ENCODE data around the gene MIER2. TPM values are rescaled to one million over a fixed set of nuclear protein-coding genes. Genes with fewer than 3 reads are reported as not detected.

Gene MIER2
- total RNA-seq, 2 experiments from 2014 or later = 18.3 to 21.2 TPM

DNA sequence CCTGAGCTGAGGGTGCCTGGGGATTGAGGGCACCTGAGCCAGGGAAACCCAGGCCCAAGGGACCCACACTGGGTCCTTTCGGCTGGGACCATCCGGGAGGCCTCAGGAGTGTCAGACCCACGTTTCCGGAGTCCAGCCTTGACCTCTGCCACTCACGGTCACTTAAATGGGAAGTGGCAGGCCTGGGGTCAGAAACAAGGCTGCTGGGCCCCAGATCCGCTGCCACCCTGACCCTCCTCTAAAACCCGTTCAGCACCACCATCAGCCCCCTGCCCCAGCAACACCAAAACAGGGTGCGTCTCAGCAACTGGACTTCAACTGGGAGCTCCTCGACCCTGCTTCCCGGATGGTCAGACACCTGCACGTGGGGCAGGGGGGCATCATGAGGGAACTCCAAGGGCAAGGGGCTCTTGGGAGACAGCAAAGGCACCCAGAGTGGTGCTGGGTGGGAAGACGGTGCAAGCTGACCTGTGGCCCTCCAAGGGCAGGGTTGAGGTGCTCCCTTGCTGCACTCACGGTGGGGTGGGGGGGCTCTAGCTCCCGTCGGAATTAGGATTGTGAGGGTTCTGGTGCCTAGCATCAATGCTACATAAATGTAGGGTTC, 52.2 kb downstream of the MIER2 start:
- ChIA-PET POLR2A (no interaction called here), CTCF (no interaction called here)

DNA sequence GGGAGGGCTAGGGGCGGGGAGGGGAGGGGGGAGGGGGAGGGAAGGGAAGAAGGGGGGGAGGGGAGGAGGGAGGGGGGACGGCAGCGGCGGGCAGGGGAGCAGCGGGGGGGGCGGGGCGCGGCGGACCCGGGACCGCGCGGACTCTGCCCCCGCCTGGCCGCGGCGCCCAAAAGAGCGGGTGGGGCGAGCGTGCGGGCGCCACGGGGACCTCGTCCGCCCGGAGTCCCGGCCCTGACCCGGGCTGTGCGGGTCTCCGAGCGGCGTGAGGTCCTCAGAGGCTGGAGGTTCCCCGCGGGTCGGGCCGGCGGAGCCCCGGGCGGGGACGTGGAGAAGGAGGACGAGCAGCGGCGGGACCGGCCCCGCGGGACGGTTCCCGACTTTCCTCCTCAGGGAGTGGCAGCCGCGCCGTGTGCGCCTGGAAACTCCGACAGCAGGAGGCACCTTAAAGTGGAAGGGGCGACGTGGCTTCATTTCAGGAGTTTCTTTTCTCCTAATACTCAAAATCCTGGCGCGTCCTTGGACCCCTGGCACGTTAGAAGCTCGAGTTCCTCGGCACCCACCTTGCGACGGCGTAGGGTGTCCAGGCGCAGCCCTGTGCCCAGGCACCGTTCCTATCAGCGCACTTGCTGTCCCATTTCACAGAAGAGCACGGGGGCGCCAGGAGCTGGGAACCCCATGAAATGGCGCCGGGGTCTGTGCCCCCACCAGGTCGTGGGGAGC, 52.9 kb downstream of the MIER2 start:
- CTCF ChIA-PET = no interaction called here

GRCh38 chr19:291006-291521, 53.5 kb downstream of the MIER2 start, which contains the start of gene PLPP2:
TSS of gene PLPP2 (minus strand) at chr19:291403. CDS start at chr19:291336, 67 bp downstream.
- POLR2A ChIA-PET = no interaction called here
- CTCF ChIA-PET = no interaction called here

More for the DNA sequence above, 52.9 kb downstream of the MIER2 start:
- POLR2A ChIA-PET = no interaction called here

GRCh38 chr19:290372-291005, 54.1 kb downstream of the MIER2 start:
- CTCF ChIA-PET = no interaction called here
- POLR2A ChIA-PET = no interaction called here

- CTCF ChIA-PET = no interaction called here
- POLR2A ChIA-PET = no interaction called here
Measured at GRCh38 chr19:289651-290371, 54.8 kb downstream of the MIER2 start.

DNA sequence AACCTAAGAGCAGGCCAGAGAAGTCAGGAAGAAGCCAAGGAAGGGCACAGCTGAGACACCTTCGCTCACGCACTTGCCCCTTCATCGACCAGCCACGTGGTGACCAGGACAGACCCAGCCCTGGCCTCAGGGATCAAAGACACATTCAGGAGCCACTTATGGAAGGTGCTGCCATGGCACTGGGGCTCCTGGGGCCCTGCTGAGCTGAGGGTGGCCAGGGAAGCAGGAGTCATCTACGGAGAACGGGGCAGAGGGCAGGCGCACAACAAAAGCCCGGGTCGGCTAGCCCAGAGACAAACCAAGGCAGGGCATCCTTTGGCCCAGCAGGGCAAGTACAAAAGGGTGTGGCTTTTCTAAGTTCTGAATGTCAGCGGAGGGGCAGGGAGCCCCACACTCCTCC, 55.7 kb downstream of the MIER2 start:
- CTCF ChIA-PET = no interaction called here
- POLR2A ChIA-PET = no interaction called here

DNA sequence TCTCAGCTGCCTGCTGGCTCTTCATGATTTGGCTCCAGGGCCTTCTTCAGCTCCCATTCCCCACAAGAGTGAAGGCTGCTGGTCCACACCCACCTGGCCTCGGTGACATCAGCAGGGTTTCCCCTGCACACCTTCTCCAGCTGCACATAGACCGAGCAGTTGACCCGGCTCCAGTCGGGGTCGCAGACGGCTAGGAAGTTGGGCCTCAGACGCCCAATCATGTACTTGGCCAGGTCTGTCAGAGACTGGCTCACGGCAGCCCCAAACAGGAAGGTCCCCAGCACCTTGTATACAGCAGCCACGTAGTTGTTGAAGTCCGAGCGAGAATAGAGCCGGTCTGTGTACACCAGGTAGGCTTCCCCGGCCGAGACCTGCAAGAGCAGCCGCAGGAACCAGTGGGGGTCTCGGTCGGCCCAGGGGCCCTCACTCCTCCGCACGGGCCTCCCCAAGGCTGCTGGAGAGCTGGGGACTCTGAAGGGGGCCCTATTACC, 57.2 kb downstream of the MIER2 start:
- CTCF ChIA-PET = no interaction called here
- POLR2A ChIA-PET = no interaction called here

DNA sequence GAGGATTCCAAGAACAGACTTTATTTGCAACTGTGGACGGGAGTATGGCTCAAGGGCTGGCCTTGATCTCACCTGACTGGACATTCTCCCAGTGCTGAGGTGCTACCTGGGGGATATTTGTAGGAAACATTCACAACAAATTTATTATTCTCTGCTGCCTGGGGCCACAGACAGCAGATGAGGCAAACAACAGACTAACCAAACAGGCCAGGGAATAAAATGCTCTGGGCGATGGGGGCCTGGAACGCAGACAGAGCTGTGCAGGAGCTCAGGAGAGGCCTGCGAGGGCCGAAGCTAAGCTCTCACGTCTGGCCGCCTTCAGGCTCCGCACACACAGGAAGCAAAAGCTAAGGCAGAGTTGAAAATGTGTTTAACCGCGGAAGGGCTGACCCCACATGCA, 61.2 kb downstream of the MIER2 start:
- ChIA-PET POLR2A (no interaction called here), CTCF (no interaction called here)

DNA sequence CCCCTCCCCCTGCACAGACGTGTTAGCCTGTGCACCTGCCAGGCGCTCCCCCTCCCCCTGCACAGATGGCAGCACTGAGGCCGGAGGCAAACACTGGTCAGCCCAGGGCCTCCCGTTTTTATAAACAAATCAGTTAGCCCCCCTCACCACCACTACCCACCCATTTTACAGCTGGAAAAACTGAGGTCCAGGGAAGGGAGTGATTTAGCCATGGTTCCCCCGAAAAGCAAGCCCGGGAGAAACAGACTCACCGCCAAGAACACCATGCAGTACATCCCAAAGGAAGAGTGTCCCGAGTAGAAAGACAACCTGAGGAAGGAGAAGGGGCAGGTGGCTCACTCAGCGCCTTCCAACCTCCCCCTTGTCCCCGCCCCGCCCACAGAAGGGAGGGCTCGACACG, 62.1 kb downstream of the MIER2 start:
- POLR2A ChIA-PET = no interaction called here
- CTCF ChIA-PET = no interaction called here

- ChIA-PET CTCF (no interaction called here), POLR2A (no interaction called here)
Measured at GRCh38 chr19:281992-282391, 62.6 kb downstream of the MIER2 start.

- CTCF ChIA-PET = no interaction called here
- POLR2A ChIA-PET = no interaction called here
Measured at GRCh38 chr19:281156-281853, 63.3 kb downstream of the MIER2 start.

DNA sequence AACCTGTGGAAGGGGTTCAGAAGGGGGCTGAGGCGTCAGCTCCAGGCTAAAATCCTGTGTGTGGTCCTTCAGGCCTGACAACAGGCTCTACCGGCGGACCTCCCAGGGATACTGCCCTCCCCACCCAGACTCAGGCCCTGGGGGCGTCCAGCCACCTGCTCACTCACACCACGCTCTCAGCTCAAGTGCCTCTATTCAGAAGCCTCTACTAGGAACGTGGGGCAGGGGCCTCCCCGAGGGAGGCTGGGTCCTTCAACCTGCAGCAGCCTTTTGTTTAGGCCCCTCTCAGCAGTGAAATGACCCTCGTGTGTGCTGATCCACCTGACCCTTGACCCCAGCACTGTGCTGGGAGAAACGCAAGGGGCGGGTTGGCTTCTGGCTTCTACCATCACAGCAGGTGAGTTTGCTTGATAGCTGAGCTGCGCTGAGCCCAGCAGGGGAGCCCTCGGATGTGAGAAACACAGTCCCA, 64.0 kb downstream of the MIER2 start:
- ChIA-PET CTCF (interaction anchor here (1.2 kb wide), 1 partner anchor 13 kb away, joined by 3 read pairs; no protein-coding TSS in a partner anchor), POLR2A (no interaction called here)

GRCh38 chr19:279656-280055, 64.9 kb downstream of the MIER2 start:
- ChIA-PET CTCF (interaction anchor here (1.2 kb wide), 2 partner anchors 12 to 33 kb away, joined by 3 to 4 read pairs; no protein-coding TSS in a partner anchor), POLR2A (no interaction called here)

DNA sequence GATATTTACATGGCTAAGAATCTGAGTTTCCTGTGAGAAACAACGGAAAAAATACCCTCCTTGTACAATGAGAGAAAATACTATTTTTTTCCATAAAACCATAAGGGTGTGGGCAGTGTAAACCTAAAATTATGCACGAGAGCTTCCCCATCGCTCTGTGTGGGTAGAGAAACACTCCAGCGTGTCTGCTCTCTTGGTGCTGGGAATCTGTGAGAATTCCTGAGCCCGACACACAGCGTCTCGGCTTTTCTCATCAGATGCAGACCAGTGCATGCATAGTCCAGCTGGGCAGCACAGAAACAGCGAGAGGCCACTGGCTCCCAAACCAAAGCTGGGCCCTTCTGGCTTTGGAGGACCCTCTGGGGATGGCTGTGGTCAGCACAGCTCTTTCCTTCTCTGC, 65.4 kb downstream of the MIER2 start:
- CTCF ChIA-PET = interaction anchor here (1.2 kb wide), 2 partner anchors 11 to 32 kb away, joined by 3 to 4 read pairs; no protein-coding TSS in a partner anchor

GRCh38 chr19:277581-278165, 66.9 kb downstream of the MIER2 start:
- POLR2A ChIA-PET = no interaction called here
- CTCF ChIA-PET = no interaction called here

More for the DNA sequence above, 65.4 kb downstream of the MIER2 start:
- POLR2A ChIA-PET = no interaction called here

DNA sequence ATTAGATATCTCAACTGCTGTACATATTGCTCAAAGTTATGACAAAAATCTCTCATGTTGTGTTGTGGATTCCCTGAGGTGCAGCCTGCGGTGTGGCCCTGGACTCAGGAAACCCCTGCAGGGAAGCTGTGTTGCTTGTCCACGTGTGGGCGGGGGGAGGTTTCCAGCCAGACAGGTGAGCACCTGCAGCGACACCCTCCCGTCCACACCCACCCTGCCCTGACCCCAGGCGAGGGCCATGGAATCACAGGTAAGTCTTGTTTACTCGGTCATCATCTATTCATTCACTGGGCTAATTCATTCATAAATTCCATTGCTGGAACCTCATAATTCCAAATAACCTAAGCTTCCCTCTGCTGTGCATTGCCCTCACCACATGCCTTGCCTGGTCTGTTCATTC, 67.5 kb downstream of the MIER2 start:
- ChIA-PET POLR2A (no interaction called here), CTCF (no interaction called here)

- CTCF ChIA-PET = interaction anchor here (0.6 kb wide), 1 partner anchor 217 kb away, joined by 7 read pairs; no protein-coding TSS in a partner anchor
- POLR2A ChIA-PET = no interaction called here
Measured at GRCh38 chr19:275958-276646, 68.5 kb downstream of the MIER2 start.

DNA sequence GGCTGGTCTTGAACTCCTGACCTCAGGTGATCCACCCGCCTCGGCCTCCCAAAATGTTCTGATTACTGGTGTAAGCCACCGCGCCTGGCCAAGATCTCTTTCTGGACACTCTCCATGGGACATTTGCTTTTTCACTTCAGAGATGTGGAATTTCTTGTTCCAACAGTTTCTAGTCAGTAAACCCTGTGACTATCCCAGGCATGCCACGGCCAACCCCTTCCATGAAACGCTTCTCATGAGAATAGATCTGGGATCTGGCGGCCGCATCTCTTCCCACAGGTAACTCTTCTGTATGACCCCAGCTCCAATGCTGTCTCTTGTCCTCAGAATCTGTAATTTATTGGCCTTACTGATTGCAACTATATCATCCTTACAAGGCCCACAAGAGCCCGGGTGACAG, 69.6 kb downstream of the MIER2 start:
- ChIA-PET POLR2A (no interaction called here), CTCF (no interaction called here)

Data from activated CD8-positive, alpha-beta memory T cell treated with anti-CD3 and anti-CD28 coated beads for 36 hours (primary cell).